Measurements from ENCODE around the gene MCM5. TPM values are rescaled to one million over a fixed set of nuclear protein-coding genes. Genes with fewer than 3 reads are reported as not detected.

The MCM5 gene
- total RNA-seq, 1 donor from 2014 or later: 87.6 TPM

DNA sequence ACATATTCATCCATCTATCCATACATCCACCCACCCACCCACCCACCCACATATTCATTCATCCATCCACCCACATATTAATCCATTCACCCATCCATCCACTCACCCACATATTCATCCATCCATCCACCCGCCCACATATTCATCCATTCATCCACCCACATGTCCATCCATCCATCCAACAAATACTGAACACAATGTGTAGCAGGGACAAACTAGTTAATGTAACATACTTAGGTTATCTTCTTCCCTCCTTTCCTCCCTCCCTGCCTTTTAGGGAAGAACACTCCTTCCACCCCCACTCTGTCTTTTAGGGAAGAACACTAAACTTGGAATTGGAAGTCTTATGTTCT is 39.4 kb downstream of the MCM5 start:
- TF ChIP-seq, protein P1, sequence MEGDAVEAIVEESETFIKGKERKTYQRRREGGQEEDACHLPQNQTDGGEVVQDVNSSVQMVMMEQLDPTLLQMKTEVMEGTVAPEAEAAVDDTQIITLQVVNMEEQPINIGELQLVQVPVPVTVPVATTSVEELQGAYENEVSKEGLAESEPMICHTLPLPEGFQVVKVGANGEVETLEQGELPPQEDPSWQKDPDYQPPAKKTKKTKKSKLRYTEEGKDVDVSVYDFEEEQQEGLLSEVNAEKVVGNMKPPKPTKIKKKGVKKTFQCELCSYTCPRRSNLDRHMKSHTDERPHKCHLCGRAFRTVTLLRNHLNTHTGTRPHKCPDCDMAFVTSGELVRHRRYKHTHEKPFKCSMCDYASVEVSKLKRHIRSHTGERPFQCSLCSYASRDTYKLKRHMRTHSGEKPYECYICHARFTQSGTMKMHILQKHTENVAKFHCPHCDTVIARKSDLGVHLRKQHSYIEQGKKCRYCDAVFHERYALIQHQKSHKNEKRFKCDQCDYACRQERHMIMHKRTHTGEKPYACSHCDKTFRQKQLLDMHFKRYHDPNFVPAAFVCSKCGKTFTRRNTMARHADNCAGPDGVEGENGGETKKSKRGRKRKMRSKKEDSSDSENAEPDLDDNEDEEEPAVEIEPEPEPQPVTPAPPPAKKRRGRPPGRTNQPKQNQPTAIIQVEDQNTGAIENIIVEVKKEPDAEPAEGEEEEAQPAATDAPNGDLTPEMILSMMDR (conservative IDR thresholded peaks at IDR 0.05; ENCODE audit: low read depth, low read length): no peak
- H3K4me3 ChIP-seq (ENCODE audit: low read depth, low read length): no peak overlapping the region
- no peak for DNase-seq (ENCODE audit: low read depth)

- TF ChIP-seq, protein P1 (conservative IDR thresholded peaks at IDR 0.05; ENCODE audit: low read depth, low read length): no peak
- no peak for DNase-seq (ENCODE audit: low read depth)
Observed at GRCh38 chr22:35440129-35440528, 40.2 kb downstream of the MCM5 start.

DNA sequence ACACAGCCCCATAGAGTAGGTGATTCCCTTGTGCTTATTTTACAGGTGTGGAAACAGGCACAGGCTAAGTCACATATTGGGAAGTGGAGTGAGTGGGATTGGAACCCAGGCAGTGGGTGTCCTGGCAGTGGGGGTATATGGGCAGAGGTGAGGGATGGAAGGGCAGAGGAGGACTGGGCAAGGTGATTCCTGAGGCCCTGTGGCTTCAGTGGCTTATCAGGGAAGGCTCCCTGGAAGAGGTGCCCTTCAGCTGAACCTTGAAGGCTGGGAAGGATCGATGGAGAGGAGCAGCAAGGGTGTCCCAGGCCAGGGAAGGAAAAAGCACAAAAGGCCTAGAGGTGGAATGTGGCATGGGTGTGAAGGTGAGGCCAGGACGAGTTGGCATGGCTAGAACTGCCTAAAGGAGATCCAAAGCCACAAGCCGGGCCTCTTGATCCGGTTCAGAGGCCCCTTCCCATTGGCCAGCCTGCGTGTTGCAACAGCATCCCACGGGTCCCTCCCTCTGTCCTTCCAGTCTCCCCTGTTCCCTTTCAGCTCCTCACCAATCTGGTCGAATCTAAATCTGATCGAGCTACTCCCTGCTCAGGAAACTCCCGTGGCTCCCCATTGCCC is 41.7 kb downstream of the MCM5 start:
- TF ChIP-seq, protein P1 (conservative IDR thresholded peaks at IDR 0.05; ENCODE audit: low read depth, low read length): no peak
- DNase-seq (ENCODE audit: low read depth): no peak
- no peak overlapping the region for H3K4me3 ChIP-seq (ENCODE audit: low read depth, low read length)

More at GRCh38 chr22:35440129-35440528, 40.2 kb downstream of the MCM5 start:
- no peak overlapping the region for H3K4me3 ChIP-seq (ENCODE audit: low read depth, low read length)

GRCh38 chr22:35442471-35442870 is 42.5 kb downstream of the MCM5 start:
- no peak overlapping the region for H3K4me3 ChIP-seq (ENCODE audit: low read depth, low read length)
- DNase-seq (ENCODE audit: low read depth): no peak
- TF ChIP-seq, protein P1 (conservative IDR thresholded peaks at IDR 0.05; ENCODE audit: low read depth, low read length): no peak

DNA sequence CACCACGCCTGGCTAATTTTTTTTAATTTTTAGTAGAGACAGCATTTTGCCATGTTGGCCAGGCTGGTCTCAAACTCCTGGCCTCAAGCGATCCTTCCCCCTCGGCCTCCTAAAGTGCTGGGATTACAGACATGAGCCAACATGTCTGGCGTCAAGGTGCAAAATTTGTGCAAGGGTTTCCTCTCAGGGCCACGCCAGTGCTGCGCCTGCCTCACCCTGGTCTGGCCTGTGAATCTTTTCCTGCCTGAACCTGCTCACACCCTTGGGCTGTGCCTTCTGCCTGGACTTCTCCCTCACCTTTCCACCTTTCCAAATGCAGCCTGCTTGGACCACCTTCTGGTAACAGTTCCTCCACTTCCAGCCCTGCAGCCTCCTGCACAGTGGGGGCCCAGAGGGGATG is 43.4 kb downstream of the MCM5 start:
- no peak for DNase-seq (ENCODE audit: low read depth)
- TF ChIP-seq, protein P1 (conservative IDR thresholded peaks at IDR 0.05; ENCODE audit: low read depth, low read length): no peak
- no peak overlapping the region for H3K4me3 ChIP-seq (ENCODE audit: low read depth, low read length)

DNA sequence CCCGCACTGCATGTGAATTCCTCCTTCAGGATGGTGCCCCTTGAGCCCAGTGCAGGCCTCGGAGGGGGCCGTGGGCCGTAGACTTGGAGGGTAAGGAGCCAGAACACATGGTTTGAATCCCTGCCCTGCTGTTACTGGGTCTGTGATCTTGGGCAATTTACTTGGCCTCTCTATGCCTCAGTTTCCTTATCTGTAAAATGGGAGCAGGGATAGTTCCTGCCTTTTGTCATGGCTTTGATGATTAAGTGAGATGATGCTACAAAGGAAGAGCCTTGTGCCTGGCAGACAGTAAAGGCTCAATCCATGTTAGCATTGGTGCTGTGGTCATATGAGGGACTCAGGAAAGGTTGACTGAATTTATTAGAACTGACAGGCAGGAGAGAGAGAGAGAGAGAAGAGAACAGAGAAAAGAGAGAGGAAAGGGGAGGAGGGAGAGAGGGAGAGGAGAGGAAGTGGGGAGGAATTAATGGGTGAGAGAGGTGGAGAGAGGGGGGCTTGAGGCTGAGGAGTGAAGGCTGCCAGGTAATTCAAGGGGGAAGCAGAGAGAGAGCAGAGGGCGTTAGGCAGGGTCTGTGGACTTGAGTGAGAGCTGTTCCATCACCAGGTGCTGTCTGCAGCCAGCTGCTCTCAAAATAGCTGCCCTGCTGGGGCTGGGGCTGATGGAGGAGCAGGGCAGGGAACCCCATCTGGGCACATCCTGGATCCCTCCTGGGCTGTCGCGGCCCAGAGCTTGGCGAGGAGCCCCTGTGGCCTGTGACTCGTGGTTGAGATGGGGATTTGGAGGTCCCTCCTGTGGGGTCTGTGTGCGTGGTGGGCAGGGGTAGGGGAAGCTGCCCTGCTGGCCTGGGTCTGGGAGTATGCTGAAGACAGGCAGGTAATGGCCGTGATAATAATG is 44.1 kb downstream of the MCM5 start:
- TF ChIP-seq, protein P1 (conservative IDR thresholded peaks at IDR 0.05; ENCODE audit: low read depth, low read length): no peak
- DNase-seq (ENCODE audit: low read depth): no peak
- H3K4me3 ChIP-seq (ENCODE audit: low read depth, low read length): no peak overlapping the region

All from epithelial cell of proximal tubule (primary cell).